HEK293T (cell line): ENCODE measurements around the gene TAF4B.

ENCODE experiments used
- CTCF ChIA-PET: fragments of 350-600 bp; formaldehyde crosslinking; extraction: SDS; loops from one replicate; lab custom pipeline; 2021; ENCODE audit warnings: antibody characterized with exemption, inconsistent platforms; lab: Yijun Ruan, JAX
- POLR2A ChIA-PET: fragments of 350-600 bp; formaldehyde crosslinking; extraction: SDS; loops from one replicate; lab custom pipeline; 2020; ENCODE audit warnings: antibody characterized with exemption, inconsistent platforms; lab: Yijun Ruan, JAX
- DNase-seq: peaks from one replicate; pipeline ENCODE4 v3.0.0; 2012; ENCODE audit warnings: mixed read lengths; ENCODE audit errors: extremely low spot score
- ARNT ChIP-seq: fragments of 450-650 bp; IDR thresholded peaks from 2 replicates; pipeline ENCODE4 v1.6.1; 2017; ENCODE audit warnings: mild to moderate bottlenecking
- BHLHE40 ChIP-seq: fragments of 450-650 bp; IDR thresholded peaks from 2 replicates; pipeline ENCODE4 v1.6.1; 2016; ENCODE audit warnings: mild to moderate bottlenecking, moderate library complexity, borderline replicate concordance
- CTBP1 ChIP-seq: fragments of 450-650 bp; IDR thresholded peaks from 2 replicates; pipeline ENCODE4 v1.6.1; 2016; ENCODE audit warnings: borderline replicate concordance
- ELF4 ChIP-seq: fragments of 450-650 bp; IDR thresholded peaks from 2 replicates; pipeline ENCODE4 v1.6.1; 2017; ENCODE audit warnings: antibody characterized with exemption
- FOXA1 ChIP-seq: fragments of 450-650 bp; IDR thresholded peaks from 2 replicates; pipeline ENCODE4 v1.6.1; 2016; ENCODE audit warnings: mild to moderate bottlenecking
- FOXK2 ChIP-seq: fragments of 450-650 bp; IDR thresholded peaks from 2 replicates; pipeline ENCODE4 v1.6.1; 2016; ENCODE audit warnings: mild to moderate bottlenecking
- FOXM1 ChIP-seq: fragments of 450-650 bp; IDR thresholded peaks from 2 replicates; pipeline ENCODE4 v1.6.1; 2017; ENCODE audit warnings: mild to moderate bottlenecking, borderline replicate concordance
- HDGF ChIP-seq: fragments of 450-650 bp; IDR thresholded peaks from 2 replicates; pipeline ENCODE4 v1.6.1; 2017; ENCODE audit warnings: antibody characterized with exemption, borderline replicate concordance
- L3MBTL2 ChIP-seq: fragments of 450-650 bp; conservative IDR thresholded peaks from 2 replicates; pipeline ENCODE4 v1.6.1; 2016; ENCODE audit warnings: mild to moderate bottlenecking
- LEF1 ChIP-seq: fragments of 450-650 bp; IDR thresholded peaks from 2 replicates; pipeline ENCODE4 v1.6.1; 2017; ENCODE audit warnings: mild to moderate bottlenecking, borderline replicate concordance
- NFRKB ChIP-seq: fragments of 450-650 bp; IDR thresholded peaks from 2 replicates; pipeline ENCODE4 v1.6.1; 2016; ENCODE audit warnings: mild to moderate bottlenecking, moderate library complexity
- PKNOX1 ChIP-seq: fragments of 450-650 bp; IDR thresholded peaks from 2 replicates; pipeline ENCODE4 v1.6.1; 2016
- SP1 ChIP-seq: fragments of 450-650 bp; IDR thresholded peaks from 2 replicates; pipeline ENCODE4 v1.6.1; 2017
- SUZ12 ChIP-seq: fragments of 450-650 bp; IDR thresholded peaks from 2 replicates; pipeline ENCODE4 v1.6.1; 2016; ENCODE audit warnings: mild to moderate bottlenecking
- TARDBP ChIP-seq: fragments of 450-650 bp; IDR thresholded peaks from 2 replicates; pipeline ENCODE4 v1.6.1; 2016
- ZNF384 ChIP-seq: fragments of 450-650 bp; IDR thresholded peaks from 2 replicates; pipeline ENCODE4 v1.6.1; 2016

The TAF4B gene

GRCh38 chr18:26304511-26304910, 78.3 kb downstream of the TAF4B start:
- ChIA-PET CTCF (no interaction called here), POLR2A (no interaction called here)
- DNase-seq: no peak
- TF ChIP-seq TARDBP: no peak

GRCh38 chr18:26307161-26307773, 81.0 kb downstream of the TAF4B start:
- peak; percentile 63 for DNase-seq
- CTCF ChIA-PET: interaction anchor here (0.6 to 1.3 kb wide), 3 partner anchors 9 to 508 kb away, joined by 3 to 5 read pairs (median 3); no protein-coding TSS in a partner anchor
- POLR2A ChIA-PET: interaction anchor here (0.6 to 1.7 kb wide), 2 partner anchors 52 to 81 kb away, joined by 3 to 5 read pairs; partner anchors contain the start of gene TAF4B
- TF ChIP-seq SUZ12: no peak
- no peak for TF ChIP-seq TARDBP
- no peak for TF ChIP-seq FOXA1
- TF ChIP-seq ARNT: no peak
- no peak for TF ChIP-seq BHLHE40
- no peak for TF ChIP-seq PKNOX1
- TF ChIP-seq SP1: no peak
- no peak for TF ChIP-seq NFRKB
- TF ChIP-seq LEF1: no peak
- no peak for TF ChIP-seq L3MBTL2
- TF ChIP-seq CTBP1: no peak
- no peak for TF ChIP-seq ELF4
- no peak for TF ChIP-seq FOXM1

- TF ChIP-seq ELF4: no peak
- no peak for TF ChIP-seq NFRKB
- TF ChIP-seq HDGF: no peak
- no peak for TF ChIP-seq BHLHE40
- ChIA-PET CTCF (interaction anchor here (0.6 kb wide), 2 partner anchors 42 to 100 kb away, joined by 5 to 6 read pairs; no protein-coding TSS in a partner anchor), POLR2A (no interaction called here)
- no peak for DNase-seq
Observed at GRCh38 chr18:26309281-26309680, 83.0 kb downstream of the TAF4B start.

GRCh38 chr18:26312199-26312598, 86.0 kb downstream of the TAF4B start:
- no peak for DNase-seq
- ChIA-PET POLR2A (no interaction called here), CTCF (no interaction called here)
- TF ChIP-seq FOXM1 (no peak), TARDBP (no peak), FOXK2 (no peak), SP1 (no peak), ELF4 (no peak), SUZ12 (no peak), ARNT (no peak), BHLHE40 (no peak), FOXA1 (no peak), NFRKB (no peak), HDGF (no peak), PKNOX1 (no peak), LEF1 (no peak), ZNF384 (no peak), L3MBTL2 (no peak), CTBP1 (no peak)

- TF ChIP-seq ARNT (no peak), FOXM1 (no peak), L3MBTL2 (no peak), ELF4 (no peak), SUZ12 (no peak), HDGF (no peak), ZNF384 (no peak), BHLHE40 (no peak), TARDBP (no peak), FOXA1 (no peak), PKNOX1 (no peak), LEF1 (no peak), SP1 (no peak), NFRKB (no peak), FOXK2 (no peak), CTBP1 (no peak)
- ChIA-PET POLR2A (no interaction called here), CTCF (no interaction called here)
- no peak for DNase-seq
Observed at GRCh38 chr18:26317398-26317797, 91.2 kb downstream of the TAF4B start.

- no peak for TF ChIP-seq CTBP1
- no peak for TF ChIP-seq FOXA1
- no peak for TF ChIP-seq PKNOX1
- no peak for TF ChIP-seq NFRKB
- no peak for TF ChIP-seq ZNF384
- no peak for TF ChIP-seq SUZ12
- no peak for TF ChIP-seq LEF1
- no peak for TF ChIP-seq ELF4
- no peak for TF ChIP-seq SP1
- TF ChIP-seq TARDBP: no peak
- TF ChIP-seq ARNT: no peak
- no peak for TF ChIP-seq FOXK2
- TF ChIP-seq L3MBTL2: no peak
- TF ChIP-seq HDGF: no peak
- no peak for TF ChIP-seq BHLHE40
- TF ChIP-seq FOXM1: no peak
- ChIA-PET POLR2A (no interaction called here), CTCF (no interaction called here)
- DNase-seq: no peak
Observed at GRCh38 chr18:26320686-26321085, 94.4 kb downstream of the TAF4B start.
